HG02623 (cell line): Measurements from ENCODE around the gene GRIN1.
A peak's percentile ranks its signal among the peaks of the same experiment; 100 is the strongest.

Experiments used
- ATAC-seq: cut with Tn5 transposase; IDR thresholded peaks from one replicate; pipeline ENCODE4 v1.9.1; 2021; ENCODE audit warnings: moderate library complexity; ENCODE audit not compliant: unreplicated experiment

GRIN1 gene

GRCh38 chr9:137205126-137206069, 66.4 kb downstream of the GRIN1 start, which contains the start of the genes NDOR1 and TMEM203:
NDOR1 (plus strand) TSS chr9:137205700; CDS start chr9:137205778, 78 bp downstream.
TMEM203 (minus strand) TSS chr9:137205648; CDS start chr9:137205414, 234 bp downstream.
- peak; percentile 34 for ATAC-seq

DNA sequence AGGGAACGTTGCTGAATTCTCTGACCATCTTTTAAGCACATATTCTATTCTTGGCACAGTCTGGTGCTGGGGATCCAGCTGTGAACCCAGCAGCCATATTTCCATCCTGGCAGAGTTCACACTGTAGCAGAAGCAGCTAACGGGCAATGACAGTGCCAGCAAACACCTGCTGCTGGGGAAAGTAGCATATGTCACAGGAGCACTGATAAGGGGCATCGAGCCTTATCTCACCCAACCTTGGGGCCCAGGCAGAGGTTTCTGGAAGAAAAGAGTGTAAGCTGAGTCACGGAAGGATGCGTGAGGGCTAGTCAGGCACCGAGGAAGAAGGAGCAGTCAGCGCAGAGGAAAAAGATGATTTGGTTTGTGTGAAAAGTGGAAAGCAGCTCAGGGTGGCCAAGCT, 67.6 kb downstream of the GRIN1 start:
- ATAC-seq, result no peak

DNA sequence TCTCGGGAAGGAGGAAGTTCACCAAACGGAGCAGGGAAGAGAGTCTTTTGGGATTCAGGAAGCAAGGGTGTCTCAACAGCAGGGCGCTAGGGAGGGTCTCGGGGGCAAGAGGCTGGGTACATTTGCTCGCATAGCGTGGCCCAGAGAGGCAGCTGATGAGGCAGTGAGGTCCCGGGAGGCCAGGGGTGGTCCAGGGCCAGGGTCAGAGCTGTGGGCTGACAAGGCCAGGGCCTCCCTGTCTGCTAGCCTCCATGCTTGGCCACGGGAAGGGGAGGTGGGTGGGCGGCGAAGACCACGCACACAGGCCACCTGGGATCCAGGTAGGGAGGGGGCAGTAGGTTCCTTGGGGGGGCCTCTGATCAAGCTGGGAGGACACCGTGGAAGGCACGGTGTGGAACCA, 72.6 kb downstream of the GRIN1 start:
- ATAC-seq, result no peak

- ATAC-seq, result no peak
These were observed 73.6 kb downstream of the GRIN1 start for GRCh38 chr9:137212520-137212919.

DNA sequence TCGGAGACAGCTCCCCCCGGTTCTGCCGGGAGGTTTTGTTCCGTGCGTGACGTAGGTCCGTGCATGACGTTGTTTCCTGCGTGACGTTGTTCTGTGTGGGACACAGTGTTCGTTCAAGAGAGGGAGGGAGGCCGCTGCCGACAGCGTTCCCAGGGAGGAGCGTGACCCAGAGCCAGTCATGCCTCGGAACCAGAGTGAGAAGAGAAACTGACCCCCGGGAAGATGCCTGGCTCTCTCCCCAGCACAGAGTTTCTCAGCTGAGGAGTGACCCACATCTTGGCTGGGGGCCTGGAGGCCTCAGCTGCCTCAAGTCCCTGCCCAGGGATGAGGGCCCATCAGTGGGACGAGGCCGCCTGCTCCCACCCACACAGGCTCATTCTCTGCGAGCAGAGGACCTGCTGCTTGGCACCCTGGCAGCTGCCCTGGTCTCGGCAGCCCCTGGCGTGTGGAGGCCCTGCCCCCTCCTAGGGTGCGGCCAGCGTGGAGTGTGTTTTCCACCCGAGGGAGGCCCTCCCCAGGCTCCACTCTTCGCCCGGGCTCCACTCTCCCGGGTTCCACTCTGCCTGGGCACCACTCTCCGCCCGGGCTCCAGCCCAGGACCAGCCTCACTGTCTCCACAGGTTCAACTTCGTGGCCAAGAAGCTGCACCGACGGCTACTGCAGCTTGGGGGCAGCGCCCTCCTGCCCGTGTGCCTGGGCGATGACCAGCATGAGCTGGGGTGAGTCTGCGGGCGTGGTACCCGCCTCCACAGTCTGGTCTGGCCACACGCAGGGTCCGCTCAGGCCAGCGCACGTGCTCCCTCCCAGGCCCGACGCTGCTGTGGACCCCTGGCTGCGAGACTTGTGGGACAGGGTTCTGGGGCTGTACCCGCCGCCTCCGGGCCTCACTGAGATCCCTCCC, 74.5 kb downstream of the GRIN1 start:
- ATAC-seq, result no peak

GRCh38 chr9:137214620-137215019, 75.7 kb downstream of the GRIN1 start:
- ATAC-seq, result no peak

GRCh38 chr9:137215196-137215986, 76.4 kb downstream of the GRIN1 start:
- ATAC-seq, result no peak

DNA sequence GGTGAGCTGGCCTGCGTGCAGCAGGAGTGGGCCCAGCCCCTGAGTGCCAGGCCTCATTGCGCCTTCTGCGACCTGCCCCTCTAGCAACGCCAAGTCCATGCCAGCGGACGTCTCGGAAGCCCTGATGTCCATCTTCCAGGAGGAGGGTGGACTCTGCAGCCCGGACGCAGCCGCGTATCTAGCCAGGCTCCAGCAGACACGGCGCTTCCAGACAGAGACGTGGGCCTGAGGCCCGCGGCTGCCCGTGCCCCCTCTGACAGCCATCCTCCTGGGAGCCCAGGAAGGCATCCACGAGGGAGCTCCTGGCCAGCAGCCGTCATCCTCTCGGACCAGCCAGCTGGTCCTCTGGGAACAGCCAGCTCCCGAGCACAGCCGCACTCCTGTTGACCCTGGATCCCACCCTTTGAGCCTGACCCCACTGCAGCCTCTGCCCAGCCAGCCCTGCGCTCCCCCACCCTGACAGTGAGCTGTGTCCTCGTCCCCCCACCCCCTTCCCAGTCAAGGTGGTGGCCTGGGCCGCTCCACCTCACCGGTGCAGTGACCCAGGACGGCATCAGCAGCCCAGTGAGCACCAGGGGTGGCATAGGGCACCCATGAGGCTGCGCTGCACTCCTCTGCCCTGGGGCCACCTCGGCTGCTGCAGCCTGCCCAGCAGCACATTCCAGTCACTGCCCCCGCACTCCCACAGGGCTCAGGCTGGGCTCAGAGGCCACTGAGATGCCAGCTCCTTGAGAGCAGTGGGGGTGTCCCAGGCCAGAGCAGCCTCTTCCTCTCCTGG, 77.4 kb downstream of the GRIN1 start:
- ATAC-seq, result no peak

DNA sequence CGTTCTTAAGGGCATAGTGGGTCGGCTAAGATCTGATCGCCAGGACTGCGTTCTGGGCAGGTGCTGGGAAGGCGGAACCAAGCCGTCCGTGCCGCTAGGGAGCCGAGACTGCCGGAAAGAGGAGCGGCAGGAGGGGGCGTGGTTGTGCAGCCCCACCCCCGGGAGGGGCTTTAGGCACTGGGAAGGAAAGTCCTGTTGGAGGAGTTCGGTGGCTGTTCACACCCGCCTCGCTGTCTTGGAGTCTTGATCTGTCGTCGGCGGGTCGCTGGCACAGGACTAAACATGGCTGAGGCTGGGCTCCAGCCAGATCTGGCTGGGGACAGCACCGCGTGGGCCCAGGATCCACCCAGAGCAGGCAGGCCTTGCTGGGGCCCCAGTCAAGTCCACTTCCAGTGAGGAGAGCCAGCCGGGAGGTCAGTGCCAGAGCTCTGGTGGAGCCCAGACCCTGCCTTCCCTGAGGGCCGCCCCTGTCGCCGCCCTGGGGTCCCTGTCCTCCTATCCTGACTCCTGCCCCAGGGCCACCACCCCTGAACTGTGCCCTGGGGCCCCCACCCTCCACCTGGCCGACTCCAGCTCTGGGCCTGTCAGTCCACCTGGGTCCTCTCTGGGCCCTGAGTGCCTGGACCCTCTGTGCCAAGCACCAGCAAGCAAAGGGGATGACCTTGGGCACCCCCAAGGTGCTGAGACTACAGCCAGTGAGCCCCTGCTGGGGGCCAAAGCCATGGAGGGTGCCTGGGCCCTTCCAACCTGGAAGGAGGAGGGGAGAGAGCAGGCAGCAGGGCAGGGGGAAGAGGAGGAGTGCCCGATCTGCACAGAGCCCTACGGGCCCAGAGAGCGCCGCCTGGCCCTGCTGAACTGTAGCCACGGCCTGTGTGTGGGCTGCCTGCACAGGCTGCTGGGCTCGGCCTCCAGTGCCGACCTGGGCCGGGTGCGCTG, 78.6 kb downstream of the GRIN1 start:
- no peak for ATAC-seq

DNA sequence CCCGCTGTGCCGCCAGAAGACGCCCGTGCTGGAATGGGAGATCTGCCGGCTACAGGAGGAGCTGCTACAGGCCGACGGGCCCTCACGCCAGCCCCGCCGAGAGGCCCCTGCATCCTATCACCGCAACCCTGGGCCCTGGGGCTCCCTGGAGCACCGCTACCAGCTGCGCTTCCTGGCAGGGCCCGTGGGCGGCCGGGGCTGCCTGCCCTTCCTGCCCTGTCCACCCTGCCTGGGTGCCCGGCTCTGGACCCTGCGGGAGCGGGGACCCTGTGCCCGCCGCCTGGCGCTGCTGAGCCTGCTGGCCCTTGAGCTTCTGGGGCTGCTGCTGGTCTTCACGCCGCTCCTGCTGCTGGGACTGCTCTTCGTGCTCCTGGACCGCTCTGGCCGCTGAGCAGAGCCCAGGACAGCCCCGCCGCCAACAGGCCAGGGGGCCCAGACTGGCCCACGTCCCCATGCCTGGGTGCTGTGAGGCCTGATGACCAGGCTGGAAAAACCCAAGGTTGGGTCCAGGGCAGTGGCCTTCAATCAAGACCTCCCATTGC, 79.3 kb downstream of the GRIN1 start:
- ATAC-seq, result no peak
